Pancreas (tissue), 10 donors: Measurements from ENCODE around the gene LITAF. TPM values are rescaled to one million over a fixed set of nuclear protein-coding genes. Genes with fewer than 3 reads are reported as not detected.

Experiments used
- ATAC-seq, 4 donors: fragments of 200-7000 bp; cut with Tn5 transposase; one replicate each; pipeline versions ENCODE4 v1.8.0 to v1.9.1; 2020; ENCODE audit warnings: mild to moderate bottlenecking in 4 of 4, moderate library complexity in 4 of 4
- DNase-seq, 6 donors: peaks; one replicate each; pipeline ENCODE4 v3.0.0-alpha.2; 2020
- FAIRE-seq: peaks from 2 replicates; lab custom pipeline; 2012; peaks lifted over from hg19 to GRCh38; lab: Jason Lieb, UNC
- H3K27ac ChIP-seq, 4 donors: fragments of 200-600 bp; sonication (generic); 1 replicate in 3 of 4; 2 replicates in 1 of 4; pipeline versions ENCODE4 v1.5.0 to v1.8.0; 2020
- H3K27me3 ChIP-seq, 4 donors: fragments of 200-600 bp; one replicate each; pipeline ENCODE4 v1.8.0; 2021
- H3K36me3 ChIP-seq, 3 donors: fragments of 200-600 bp; sonication (generic) in 1 of 3; one replicate each; pipeline versions ENCODE4 v1.5.0 to v1.8.0; 2020 to 2021
- H3K4me1 ChIP-seq, 3 donors: fragments of 200-600 bp; one replicate each; pipeline ENCODE4 v1.8.0; 2021
- H3K4me3 ChIP-seq, 4 donors: fragments of 200-600 bp; sonication (generic) in 2 of 4; one replicate each; pipeline versions ENCODE4 v1.5.0 to v1.8.0; 2020 to 2021
- H3K9me3 ChIP-seq, 4 donors: fragments of 200-600 bp; one replicate each; pipeline ENCODE4 v1.8.0; 2021
- CTCF ChIP-seq, 4 donors: fragments of 200-600 bp; sonication (generic) in 3 of 4; IDR thresholded peaks; one replicate each; pipeline versions ENCODE4 v1.5.0 to v1.8.0; 2021; ENCODE audit warnings: antibody characterized with exemption in 4 of 4
- WGBS, 2 donors: extraction: QIAGEN DNeasy Blood & Tissue Kit; methylation state at CpG; one replicate each; pipeline ENCODE4 v1.1.7; 2013; 5-methylcytosine and 5-hydroxymethylcytosine counted together
- intact Hi-C, 3 donors: fragments of 100-400 bp; cut with DNase I; formaldehyde crosslinking; loops; one replicate each; pipeline versions ENCODE4 v1.11.1 to v1.14.2; 2022
- polyA plus RNA-seq, 2 donors: library from polyadenylated mRNA; stranded (reverse); fragments of 200-250 nt; gene quantifications; one replicate each; pipeline ENCODE4 v1.2.3, GENCODE V29; 2013
- total RNA-seq, 6 donors: library from RNA; stranded (reverse); fragmentation: NEBNext Ultra II Directional in 4 of 6; extraction: Animal tissue kit (Norgen Biotek cat#: 25700) in 4 of 6; gene quantifications; one replicate each; pipeline versions ENCODE4 v1.2.1 to v1.2.4, GENCODE V29; 2021 to 2023
- donor health status: healthy with polysubstance abuse.
- donor health status: DM: no; HTN: no; CAD: no; lungs with moderate emphysema.
- donor health status: DM: no; HTN: no; CAD: no.
- donor health status: control.
- donor health status: control.
- donor health status: Bipolar disorder and iron deficiency.
- donor health status: DM: yes; HTN: yes; CAD: no.
- donor health status: DM: no; HTN: no; CAD: no.
- donor health status: DM: no; HTN: no; CAD: no.
- donor health status: DM: yes; HTN: yes; CAD: no.

Gene LITAF
- total and polyA plus RNA-seq, 8 donors = 17.6 to 85.3 (median 32.3) TPM

- Histone ChIP-seq H3K4me1 (no peaks in the 10 kb centered on the region), H3K9me3 (no peaks in the 10 kb centered on the region), H3K27ac (no peak overlapping the region), H3K27me3 (no peaks in the 10 kb centered on the region), H3K4me3 (no peak overlapping the region), H3K36me3 (no peaks in the 10 kb centered on the region)
- no peak for FAIRE-seq
- intact Hi-C loops = no loop called here
- WGBS, 2 donors = 75 to 80% methylated on average over 16 of the region's 16 CpGs
- DNase-seq = no peak
- TF ChIP-seq CTCF (IDR thresholded peaks at IDR 0.05) = no peak
- no peak for ATAC-seq
Measured at GRCh38 chr16:11618107-11618717, 31.5 kb upstream of the LITAF start.

GRCh38 chr16:11615748-11616447, 29.2 kb upstream of the LITAF start:
- 49 to 52% methylated on average over 8 of the region's 8 CpGs for WGBS, 2 donors
- TF ChIP-seq CTCF (IDR thresholded peaks at IDR 0.05) = no peak
- Histone ChIP-seq H3K27ac (no peak overlapping the region), H3K4me1 (no peaks in the 10 kb centered on the region), H3K9me3 (no peaks in the 10 kb centered on the region), H3K27me3 (no peaks in the 10 kb centered on the region), H3K36me3 (no peaks in the 10 kb centered on the region), H3K4me3 (no peak overlapping the region)
- FAIRE-seq (no peak), DNase-seq (no peak), ATAC-seq (no peak)
- intact Hi-C loops = no loop called here

GRCh38 chr16:11614587-11615175, 28.0 kb upstream of the LITAF start:
- ATAC-seq (no peak), FAIRE-seq (no peak), DNase-seq (no peak)
- no peaks in the 10 kb centered on the region for H3K4me1 ChIP-seq
- H3K36me3 ChIP-seq = no peaks in the 10 kb centered on the region
- H3K27me3 ChIP-seq = no peaks in the 10 kb centered on the region
- intact Hi-C loops = no loop called here
- no peak for TF ChIP-seq CTCF (IDR thresholded peaks at IDR 0.05)
- H3K9me3 ChIP-seq = no peaks in the 10 kb centered on the region
- 73 to 81% methylated on average over 10 of the region's 10 CpGs for WGBS, 2 donors
- no peak overlapping the region for H3K27ac ChIP-seq
- H3K4me3 ChIP-seq = no peak overlapping the region

GRCh38 chr16:11613381-11614303, 26.9 kb upstream of the LITAF start:
- WGBS, 2 donors = 60 to 61% methylated on average over 20 of the region's 20 CpGs
- intact Hi-C loops = no loop called here
- DNase-seq (peak in 1 of 6 donors; percentile 41), FAIRE-seq (no peak), ATAC-seq (peak in 3 of 4 donors; percentile 4 to 52 (median 39))
- TF ChIP-seq CTCF (IDR thresholded peaks at IDR 0.05) = no peak
- Histone ChIP-seq H3K27ac (peak overlapping the region in 3 of 4 donors; percentile 1 to 82 (median 80)), H3K4me1 (no peaks in the 10 kb centered on the region), H3K27me3 (no peaks in the 10 kb centered on the region), H3K4me3 (no peak overlapping the region), H3K36me3 (no peaks in the 10 kb centered on the region), H3K9me3 (no peaks in the 10 kb centered on the region)
